ENCODE measurements around the gene AASS.

DNA sequence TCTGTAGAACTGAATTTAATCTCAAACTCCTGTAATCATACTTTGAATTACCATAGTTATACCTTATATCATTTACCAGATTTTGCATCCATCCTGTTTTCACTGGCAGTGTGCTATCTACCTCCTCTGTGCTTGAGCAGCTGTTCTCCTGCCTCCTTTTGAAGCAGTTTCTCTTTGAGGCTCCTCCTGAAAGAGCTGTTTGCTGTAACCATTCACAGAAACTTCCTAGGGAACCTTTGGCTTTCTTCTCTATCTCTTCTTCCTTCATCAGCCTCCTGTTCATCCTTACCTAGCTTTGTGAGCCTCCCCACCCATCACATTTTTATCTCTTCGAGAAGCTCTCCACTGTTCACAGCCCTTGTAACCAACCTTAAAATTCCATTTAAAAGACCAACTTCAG is 108.2 kb downstream of the AASS start:
- TF ChIP-seq, protein P1, sequence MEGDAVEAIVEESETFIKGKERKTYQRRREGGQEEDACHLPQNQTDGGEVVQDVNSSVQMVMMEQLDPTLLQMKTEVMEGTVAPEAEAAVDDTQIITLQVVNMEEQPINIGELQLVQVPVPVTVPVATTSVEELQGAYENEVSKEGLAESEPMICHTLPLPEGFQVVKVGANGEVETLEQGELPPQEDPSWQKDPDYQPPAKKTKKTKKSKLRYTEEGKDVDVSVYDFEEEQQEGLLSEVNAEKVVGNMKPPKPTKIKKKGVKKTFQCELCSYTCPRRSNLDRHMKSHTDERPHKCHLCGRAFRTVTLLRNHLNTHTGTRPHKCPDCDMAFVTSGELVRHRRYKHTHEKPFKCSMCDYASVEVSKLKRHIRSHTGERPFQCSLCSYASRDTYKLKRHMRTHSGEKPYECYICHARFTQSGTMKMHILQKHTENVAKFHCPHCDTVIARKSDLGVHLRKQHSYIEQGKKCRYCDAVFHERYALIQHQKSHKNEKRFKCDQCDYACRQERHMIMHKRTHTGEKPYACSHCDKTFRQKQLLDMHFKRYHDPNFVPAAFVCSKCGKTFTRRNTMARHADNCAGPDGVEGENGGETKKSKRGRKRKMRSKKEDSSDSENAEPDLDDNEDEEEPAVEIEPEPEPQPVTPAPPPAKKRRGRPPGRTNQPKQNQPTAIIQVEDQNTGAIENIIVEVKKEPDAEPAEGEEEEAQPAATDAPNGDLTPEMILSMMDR (IDR thresholded peaks at IDR 0.05), result no peak
- TF ChIP-seq POLR2A (IDR thresholded peaks at IDR 0.05) (no peak), POLR2AphosphoS5 (IDR thresholded peaks at IDR 0.05; ENCODE audit: insufficient read depth in 1 of 2, low read depth in 1 of 2) (no peak)

Measured in vagina (tissue), 2 donors.